Measurements from ENCODE around the gene MPV17L2. TPM values are rescaled to one million over a fixed set of nuclear protein-coding genes. Genes with fewer than 3 reads are reported as not detected.

The MPV17L2 gene
- total RNA-seq, 2 donors from 2014 or later = 20.9 to 21.8 TPM

DNA sequence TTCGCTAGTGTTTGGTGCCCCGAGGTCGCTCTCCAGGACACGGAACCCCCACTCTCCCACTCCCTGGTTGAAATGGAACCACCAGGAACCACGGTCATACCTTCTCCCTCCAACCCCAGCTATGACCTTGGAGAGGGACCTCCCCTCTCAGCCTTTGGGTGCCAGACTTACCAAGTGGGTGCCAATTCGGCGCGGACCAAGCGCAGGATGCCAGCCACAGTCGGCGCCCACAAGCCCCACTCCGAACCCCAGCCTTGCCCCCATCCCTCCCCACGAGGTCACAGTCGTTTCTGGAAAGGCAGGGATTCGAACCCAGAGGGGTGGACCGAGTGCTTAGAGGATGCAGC is 32.3 kb downstream of the MPV17L2 start:
- Histone ChIP-seq H3K36me3 (ENCODE audit: control insufficient read depth, insufficient read depth, low read length) (no peaks in the 10 kb centered on the region), H3K4me1 (ENCODE audit: control insufficient read depth, insufficient read depth, low read length) (no peaks in the 10 kb centered on the region), H3K9ac (ENCODE audit: extremely low read depth, low read length, poor library complexity, severe bottlenecking) (no peak overlapping the region), H3K27me3 (ENCODE audit: control insufficient read depth, insufficient read depth, low read length, poor library complexity, severe bottlenecking) (peaks cover 38% of the 10 kb centered on the region), H3K9me3 (ENCODE audit: control insufficient read depth, low read length) (no peaks in the 10 kb centered on the region), H3K27ac (ENCODE audit: low read depth, low read length) (no peak overlapping the region), H3K4me3 (ENCODE audit: low read length) (peak overlapping the region; percentile 90)
- 36 to 49% methylated on average over 12 to 16 of the region's 16 CpGs for WGBS, 2 experiments (ENCODE audit: insufficient coverage in 1 of 2, insufficient read length in 1 of 2)
- no peak for DNase-seq
- peaks cover 41% of the 10 kb centered on the region for H3K27me3 Mint-ChIP-seq (ENCODE audit: insufficient read depth)
- no peaks in the 10 kb centered on the region for H3K36me3 Mint-ChIP-seq (ENCODE audit: low read depth)
- TF ChIP-seq, protein P1, sequence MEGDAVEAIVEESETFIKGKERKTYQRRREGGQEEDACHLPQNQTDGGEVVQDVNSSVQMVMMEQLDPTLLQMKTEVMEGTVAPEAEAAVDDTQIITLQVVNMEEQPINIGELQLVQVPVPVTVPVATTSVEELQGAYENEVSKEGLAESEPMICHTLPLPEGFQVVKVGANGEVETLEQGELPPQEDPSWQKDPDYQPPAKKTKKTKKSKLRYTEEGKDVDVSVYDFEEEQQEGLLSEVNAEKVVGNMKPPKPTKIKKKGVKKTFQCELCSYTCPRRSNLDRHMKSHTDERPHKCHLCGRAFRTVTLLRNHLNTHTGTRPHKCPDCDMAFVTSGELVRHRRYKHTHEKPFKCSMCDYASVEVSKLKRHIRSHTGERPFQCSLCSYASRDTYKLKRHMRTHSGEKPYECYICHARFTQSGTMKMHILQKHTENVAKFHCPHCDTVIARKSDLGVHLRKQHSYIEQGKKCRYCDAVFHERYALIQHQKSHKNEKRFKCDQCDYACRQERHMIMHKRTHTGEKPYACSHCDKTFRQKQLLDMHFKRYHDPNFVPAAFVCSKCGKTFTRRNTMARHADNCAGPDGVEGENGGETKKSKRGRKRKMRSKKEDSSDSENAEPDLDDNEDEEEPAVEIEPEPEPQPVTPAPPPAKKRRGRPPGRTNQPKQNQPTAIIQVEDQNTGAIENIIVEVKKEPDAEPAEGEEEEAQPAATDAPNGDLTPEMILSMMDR (conservative IDR thresholded peaks at IDR 0.05) = no peak
- H3K4me3 Mint-ChIP-seq = peak overlapping the region; percentile 81
- H3K4me1 Mint-ChIP-seq = peaks cover 8% of the 10 kb centered on the region
- H3K27ac Mint-ChIP-seq = no peak overlapping the region
- H3K9me3 Mint-ChIP-seq = no peaks in the 10 kb centered on the region

GRCh38 chr19:18225702-18226468 is 32.9 kb downstream of the MPV17L2 start, which contains the start of gene PDE4C:
TSS of gene PDE4C (minus strand) at chr19:18226438. CDS start at chr19:18226415, 23 bp downstream.
- Mint-ChIP-seq H3K4me3 (peak within 1 kb of the TSS; percentile 81), H3K9me3 (no peaks in the 10 kb centered on the region), H3K27me3 (ENCODE audit: insufficient read depth) (peaks cover 42% of the 10 kb centered on the region), H3K4me1 (peaks cover 6% of the 10 kb centered on the region), H3K36me3 (ENCODE audit: low read depth) (no peaks in the 10 kb centered on the region), H3K27ac (no peak within 1 kb of the TSS)
- WGBS, 2 experiments (ENCODE audit: insufficient coverage in 1 of 2, insufficient read length in 1 of 2) = 31 to 32% methylated on average over 22 to 51 of the region's 51 CpGs
- H3K27ac ChIP-seq (ENCODE audit: low read depth, low read length) = no peak within 1 kb of the TSS
- peak; percentile 72 for DNase-seq
- TF ChIP-seq, protein P1 (conservative IDR thresholded peaks at IDR 0.05) = no peak
- no peaks in the 10 kb centered on the region for H3K9me3 ChIP-seq (ENCODE audit: control insufficient read depth, low read length)
- peak within 1 kb of the TSS; percentile 90 for H3K4me3 ChIP-seq (ENCODE audit: low read length)
- no peak within 1 kb of the TSS for H3K9ac ChIP-seq (ENCODE audit: extremely low read depth, low read length, poor library complexity, severe bottlenecking)
- peaks cover 36% of the 10 kb centered on the region for H3K27me3 ChIP-seq (ENCODE audit: control insufficient read depth, insufficient read depth, low read length, poor library complexity, severe bottlenecking)
- no peaks in the 10 kb centered on the region for H3K4me1 ChIP-seq (ENCODE audit: control insufficient read depth, insufficient read depth, low read length)
- H3K36me3 ChIP-seq (ENCODE audit: control insufficient read depth, insufficient read depth, low read length) = no peaks in the 10 kb centered on the region

DNA sequence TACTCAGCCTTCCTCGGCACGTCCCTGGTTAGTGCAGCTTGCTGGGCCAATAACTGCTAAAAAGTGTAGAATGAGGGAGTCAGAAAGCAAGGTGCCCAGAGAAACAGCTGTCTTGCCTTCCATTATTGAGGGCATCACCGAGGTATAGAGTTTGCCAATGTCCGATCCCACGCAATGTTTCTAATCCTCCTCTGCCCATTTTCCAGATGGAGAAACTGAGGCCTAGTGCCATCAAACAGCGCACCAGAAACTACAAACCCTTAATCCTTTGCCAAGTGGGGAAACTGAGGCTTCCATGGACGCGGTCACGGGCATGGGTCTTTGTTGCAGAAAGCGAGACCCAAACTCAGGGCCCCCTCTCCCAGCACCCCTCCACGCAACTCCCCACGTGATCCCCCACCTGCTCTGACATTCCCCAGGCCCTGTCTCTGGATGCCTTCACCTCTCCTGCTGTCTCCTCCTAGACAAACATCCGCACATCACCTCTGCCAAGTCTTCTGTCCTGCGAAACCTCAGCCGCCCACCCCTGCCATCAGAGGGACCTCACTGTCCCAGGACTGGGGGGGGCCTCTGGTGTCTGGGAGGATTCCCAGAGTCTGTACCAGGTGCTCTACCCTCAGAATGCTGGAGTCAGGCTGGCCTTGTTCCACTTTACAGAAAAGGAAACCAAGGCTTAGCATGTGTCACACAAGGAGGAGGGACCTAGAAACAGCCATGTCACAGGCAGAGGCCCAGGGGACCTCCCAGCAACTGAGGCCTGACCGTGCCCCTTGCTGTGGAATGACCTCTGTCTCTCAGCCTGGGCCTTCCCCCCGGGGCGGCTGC is 34.1 kb downstream of the MPV17L2 start:
- Histone ChIP-seq H3K27me3 (ENCODE audit: control insufficient read depth, insufficient read depth, low read length, poor library complexity, severe bottlenecking) (peaks cover 36% of the 10 kb centered on the region), H3K9me3 (ENCODE audit: control insufficient read depth, low read length) (no peaks in the 10 kb centered on the region), H3K9ac (ENCODE audit: extremely low read depth, low read length, poor library complexity, severe bottlenecking) (no peak overlapping the region), H3K27ac (ENCODE audit: low read depth, low read length) (no peak overlapping the region), H3K4me3 (ENCODE audit: low read length) (no peak overlapping the region), H3K4me1 (ENCODE audit: control insufficient read depth, insufficient read depth, low read length) (no peaks in the 10 kb centered on the region), H3K36me3 (ENCODE audit: control insufficient read depth, insufficient read depth, low read length) (no peaks in the 10 kb centered on the region)
- no peaks in the 10 kb centered on the region for H3K36me3 Mint-ChIP-seq (ENCODE audit: low read depth)
- no peak overlapping the region for H3K4me3 Mint-ChIP-seq
- H3K27me3 Mint-ChIP-seq (ENCODE audit: insufficient read depth) = peaks cover 39% of the 10 kb centered on the region
- DNase-seq = no peak
- H3K9me3 Mint-ChIP-seq = no peaks in the 10 kb centered on the region
- TF ChIP-seq, protein P1 (conservative IDR thresholded peaks at IDR 0.05) = no peak
- WGBS, 2 experiments (ENCODE audit: insufficient coverage in 1 of 2, insufficient read length in 1 of 2) = 82 to 93% methylated on average over 8 to 18 of the region's 18 CpGs
- peaks cover 7% of the 10 kb centered on the region for H3K4me1 Mint-ChIP-seq
- H3K27ac Mint-ChIP-seq = no peak overlapping the region

Data from endodermal cell (in vitro differentiated cells).